GM13976 (cell line): ENCODE measurements around the gene LRRC4.

Experiments used
- DNase-seq: peaks from one replicate; pipeline ENCODE4 v3.0.0; 2012; ENCODE audit warnings: low spot score
- CTCF ChIP-seq: IDR thresholded peaks from 2 replicates; pipeline ENCODE4 v1.5.1; 2012; ENCODE audit warnings: borderline replicate concordance, mild to moderate bottlenecking; ENCODE audit not compliant: insufficient read depth; ENCODE audit errors: extremely low read depth, missing control alignments, control extremely low read depth
- in situ Hi-C: fragments of 300-500 bp; cut with MboI; formaldehyde crosslinking; loops from one replicate; pipeline ENCODE4 v1.12.0; 2022; ENCODE audit warnings: low sequenced_read_pairs, mixed read lengths, inconsistent platforms; ENCODE audit not compliant: unreplicated experiment

The LRRC4 gene

GRCh38 chr7:128030654-128031611, at the start of gene LRRC4:
TSS of gene LRRC4 (minus strand) at chr7:128031437. CDS start at chr7:128030640, 797 bp downstream.
- no peak for TF ChIP-seq CTCF
- in situ Hi-C loops = no loop called here
- DNase-seq = peak; percentile 81

GRCh38 chr7:128080169-128080568, 48.9 kb upstream of the LRRC4 start:
- DNase-seq = no peak
- no peak for TF ChIP-seq CTCF
- in situ Hi-C loops = no loop called here

GRCh38 chr7:128078309-128078708, 47.1 kb upstream of the LRRC4 start:
- TF ChIP-seq CTCF = no peak
- no peak for DNase-seq
- in situ Hi-C loops = no loop called here

- no peak for TF ChIP-seq CTCF
- in situ Hi-C loops = no loop called here
- DNase-seq = no peak
These were observed 45.6 kb upstream of the LRRC4 start for GRCh38 chr7:128076796-128077271.

- in situ Hi-C loops = no loop called here
- no peak for TF ChIP-seq CTCF
- no peak for DNase-seq
These were observed 45.1 kb upstream of the LRRC4 start for GRCh38 chr7:128076196-128076795.

GRCh38 chr7:128075242-128076095, 44.2 kb upstream of the LRRC4 start:
- no peak for TF ChIP-seq CTCF
- no peak for DNase-seq
- in situ Hi-C loops = no loop called here
